Left ventricle myocardium inferior (tissue), 1 donor: ENCODE data around the gene CACNA2D2. TPM values are rescaled to one million over a fixed set of nuclear protein-coding genes. Genes with fewer than 3 reads are reported as not detected.

Experiments
- DNase-seq: peaks from one replicate; pipeline ENCODE4 v3.0.0-alpha.2; 2020
- H3K27ac ChIP-seq: fragments of 200-600 bp; replicated peaks from 2 replicates; pipeline ENCODE4 v1.8.0; 2021
- H3K27me3 ChIP-seq: fragments of 200-600 bp; 2 replicates; pipeline ENCODE4 v1.8.0; 2021; ENCODE audit warnings: low read depth
- H3K36me3 ChIP-seq: fragments of 200-600 bp; 2 replicates; pipeline ENCODE4 v1.8.0; 2021
- H3K4me1 ChIP-seq: fragments of 200-600 bp; 2 replicates; pipeline ENCODE4 v1.8.0; 2021
- H3K4me3 ChIP-seq: fragments of 200-600 bp; 2 replicates; pipeline ENCODE4 v1.8.0; 2021; ENCODE audit warnings: mild to moderate bottlenecking, moderate library complexity
- H3K9me3 ChIP-seq: fragments of 200-600 bp; replicated peaks from 2 replicates; pipeline ENCODE4 v1.8.0; 2021
- CTCF ChIP-seq: fragments of 200-600 bp; IDR thresholded peaks from 2 replicates; pipeline ENCODE4 v1.8.0; 2021; ENCODE audit warnings: antibody characterized with exemption, mild to moderate bottlenecking, borderline replicate concordance
- intact Hi-C: fragments of 100-400 bp; cut with micrococcal nuclease; formaldehyde crosslinking; loops from one replicate; pipeline ENCODE4 v1.11.0; 2022
- total RNA-seq: library from RNA; stranded (reverse); fragmentation: NEBNext Ultra II Directional; extraction: Animal tissue kit (Norgen Biotek cat#: 25700); gene quantifications from one replicate; pipeline ENCODE4 v1.2.1, GENCODE V29; 2021
- donor health status: DM: no; HTN: yes; CAD: no; lungs with severe emphysema.

Gene CACNA2D2
- total RNA-seq, 1 donor from 2014 or later: 2.3 TPM

GRCh38 chr3:50483374-50483773, 20.1 kb downstream of the CACNA2D2 start:
- H3K4me3 ChIP-seq: no peak overlapping the region
- no peaks in the 10 kb centered on the region for H3K27me3 ChIP-seq
- H3K4me1 ChIP-seq: no peaks in the 10 kb centered on the region
- intact Hi-C loops: no loop called here
- TF ChIP-seq CTCF: no peak
- no peaks in the 10 kb centered on the region for H3K36me3 ChIP-seq
- H3K27ac ChIP-seq: no peak overlapping the region
- no peak for DNase-seq
- no peaks in the 10 kb centered on the region for H3K9me3 ChIP-seq

- no peak for TF ChIP-seq CTCF
- H3K4me3 ChIP-seq: no peak overlapping the region
Observed at GRCh38 chr3:50481992-50482391, 21.4 kb downstream of the CACNA2D2 start.

GRCh38 chr3:50480471-50480870, 23.0 kb downstream of the CACNA2D2 start:
- no peaks in the 10 kb centered on the region for H3K27me3 ChIP-seq
- H3K27ac ChIP-seq: no peak overlapping the region
- no peaks in the 10 kb centered on the region for H3K9me3 ChIP-seq
- DNase-seq: no peak
- no peaks in the 10 kb centered on the region for H3K36me3 ChIP-seq
- H3K4me1 ChIP-seq: no peaks in the 10 kb centered on the region
- no peak overlapping the region for H3K4me3 ChIP-seq
- no peak for TF ChIP-seq CTCF
- intact Hi-C loops: no loop called here

More at GRCh38 chr3:50481992-50482391, 21.4 kb downstream of the CACNA2D2 start:
- Histone ChIP-seq H3K27me3 (no peaks in the 10 kb centered on the region), H3K4me1 (no peaks in the 10 kb centered on the region), H3K36me3 (no peaks in the 10 kb centered on the region), H3K27ac (no peak overlapping the region), H3K9me3 (no peaks in the 10 kb centered on the region)
- intact Hi-C loops: no loop called here
- no peak for DNase-seq

GRCh38 chr3:50479523-50479922, 23.9 kb downstream of the CACNA2D2 start:
- Histone ChIP-seq H3K9me3 (no peaks in the 10 kb centered on the region), H3K27ac (no peak overlapping the region), H3K36me3 (no peaks in the 10 kb centered on the region), H3K4me3 (no peak overlapping the region), H3K27me3 (no peaks in the 10 kb centered on the region), H3K4me1 (peaks cover 3% of the 10 kb centered on the region)
- no peak for DNase-seq
- intact Hi-C loops: no loop called here
- TF ChIP-seq CTCF: no peak

GRCh38 chr3:50478671-50479260, 24.7 kb downstream of the CACNA2D2 start:
- no peak for TF ChIP-seq CTCF
- H3K27me3 ChIP-seq: no peaks in the 10 kb centered on the region

More at GRCh38 chr3:50478671-50479260, 24.7 kb downstream of the CACNA2D2 start:
- intact Hi-C loops: no loop called here
- Histone ChIP-seq H3K4me3 (no peak overlapping the region), H3K9me3 (no peaks in the 10 kb centered on the region), H3K27ac (no peak overlapping the region), H3K36me3 (no peaks in the 10 kb centered on the region), H3K4me1 (peaks cover 7% of the 10 kb centered on the region)
- no peak for DNase-seq
